H1 (cell line): ENCODE measurements around the gene GOLGA3. TPM values are rescaled to one million over a fixed set of nuclear protein-coding genes. Genes with fewer than 3 reads are reported as not detected.

ENCODE experiments used
- POU5F1 ChIP-seq: IDR thresholded peaks from 2 replicates; pipeline ENCODE4 v1.6.1; 2011; ENCODE audit warnings: low read depth, mild to moderate bottlenecking, low read length, moderate library complexity
- ZNF274 ChIP-seq: IDR thresholded peaks from 2 replicates; pipeline ENCODE4 v1.7.0; 2012; ENCODE audit warnings: low read length, borderline replicate concordance; ENCODE audit errors: extremely low read depth
- polyA plus RNA-seq, 7 experiments: library from polyadenylated mRNA; depleted of rRNA in 3 of 7; stranded (reverse) in 5 of 7; unstranded in 2 of 7; fragments of >200 nt in 5 of 7; fragments of 200-250 nt in 2 of 7; gene quantifications; 1 replicate in 5 of 7; 2 replicates in 1 of 7; 4 replicates in 1 of 7; pipeline versions ENCODE4 v1.2.1 to v1.2.3, GENCODE V29; 2011 to 2013; ENCODE audit warnings: missing spikeins in 2 of 7, mixed read lengths in 2 of 7
- total RNA-seq: library from RNA; stranded (reverse); fragmentation: NEBNext Ultra II Directional; extraction: Animal tissue kit (Norgen Biotek cat#: 25700); gene quantifications from 2 replicates; pipeline ENCODE4 v1.2.1, GENCODE V29; 2021

GOLGA3 gene
- total and polyA plus RNA-seq, 2 of the 8 experiments (the other 6 are each of a cell fraction or from before 2014, with no cell fraction given) = 6.4 to 33.1 TPM

DNA sequence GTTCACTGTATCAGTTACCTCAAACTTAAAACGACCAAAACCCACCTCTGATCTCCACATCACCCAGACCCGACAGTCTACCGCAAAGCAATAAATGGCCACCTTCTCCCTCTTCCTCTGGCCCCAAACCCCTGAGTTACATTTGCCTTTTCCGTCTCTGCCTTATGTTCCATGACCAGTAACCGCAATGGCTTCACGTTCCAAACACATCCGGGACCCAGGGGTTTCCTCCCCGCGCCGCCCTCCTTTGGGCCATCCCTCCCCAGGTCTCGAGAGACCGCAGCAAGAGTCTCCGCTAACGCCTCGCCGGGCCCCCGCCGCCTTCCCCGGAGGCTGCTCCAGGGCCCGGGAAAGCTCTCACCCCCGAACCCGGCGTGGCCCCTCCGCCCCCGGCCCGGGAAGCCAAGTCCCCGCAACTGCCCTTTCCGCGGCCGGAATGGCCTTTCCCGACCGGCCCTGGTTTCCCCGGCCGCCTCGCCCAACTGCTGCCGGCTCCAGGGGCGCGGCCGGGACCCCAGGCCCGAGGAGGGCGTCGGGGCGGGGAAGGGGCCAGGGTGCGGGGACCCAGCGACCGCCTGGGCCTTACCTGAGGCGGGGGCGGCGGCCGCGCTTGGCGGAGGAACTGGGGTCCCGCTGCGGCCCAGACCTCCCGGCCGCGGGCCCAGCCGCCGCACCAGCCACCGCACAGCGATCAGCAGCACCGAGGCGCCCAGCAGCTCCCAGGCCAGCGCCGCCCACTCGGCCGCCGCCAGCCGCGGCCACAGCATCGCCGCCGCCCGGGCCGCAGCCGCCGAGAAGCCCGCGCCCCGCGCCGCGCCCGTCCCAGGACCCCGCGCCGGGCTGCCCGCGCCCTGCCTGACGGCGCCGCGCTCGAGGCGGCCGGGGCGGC lies 67.4 kb downstream of the GOLGA3 start, which contains the start of gene ANKLE2 (continued):
- TF ChIP-seq POU5F1 (no peak), ZNF274 (no peak)
